Testis (tissue), 3 donors: ENCODE measurements around the gene PILRB. TPM values are rescaled to one million over a fixed set of nuclear protein-coding genes. Genes with fewer than 3 reads are reported as not detected.
A peak's percentile ranks its signal among the peaks of the same experiment; 100 is the strongest.

Source experiments
- DNase-seq: peaks from one replicate; pipeline ENCODE4 v3.0.0-alpha.2; 2019
- H3K27ac ChIP-seq, 2 donors: fragments of 200-600 bp; sonication (generic); one replicate each; pipeline ENCODE4 v1.5.1; 2019
- H3K27me3 ChIP-seq: fragments of 200-600 bp; sonication (generic); one replicate; pipeline ENCODE4 v1.5.1; 2019
- H3K36me3 ChIP-seq: fragments of 200-600 bp; sonication (generic); one replicate; pipeline ENCODE4 v1.5.1; 2017; ENCODE audit warnings: low read depth; ENCODE audit errors: missing control alignments
- H3K4me1 ChIP-seq: fragments of 200-600 bp; sonication (generic); one replicate; pipeline ENCODE4 v1.5.1; 2019
- H3K4me3 ChIP-seq, 2 donors: fragments of 200-600 bp; sonication (generic); one replicate each; pipeline ENCODE4 v1.5.1; 2017 to 2019
- H3K9me3 ChIP-seq: fragments of 200-600 bp; sonication (generic); one replicate; pipeline ENCODE4 v1.5.1; 2017
- POLR2A ChIP-seq: fragments of 450-650 bp; IDR thresholded peaks from one replicate; pipeline ENCODE4 v1.6.1; 2017; ENCODE audit warnings: antibody characterized with exemption, mild to moderate bottlenecking, moderate library complexity
- WGBS, 2 donors: methylation state at CpG; one replicate each; pipeline ENCODE4 v1.1.5; 2018; 5-methylcytosine and 5-hydroxymethylcytosine counted together
- intact Hi-C: fragments of 100-400 bp; cut with DNase I; formaldehyde crosslinking; loops from one replicate; pipeline ENCODE4 v1.15.1; 2023; ENCODE audit warnings: low total_unique reads
- polyA plus RNA-seq: library from polyadenylated mRNA; stranded (reverse); fragments of 350-450 nt; fragmentation: Illumina TruSeq; extraction: RNeasy Lipid Tissue Mini Kit (QIAGEN cat#74804); gene quantifications from one replicate; pipeline ENCODE4 v1.2.3, GENCODE V29; 2014; ENCODE audit warnings: low read depth, low replicate concordance; ENCODE audit not compliant: insufficient read depth
- total RNA-seq, 2 donors: library from RNA; depleted of rRNA; stranded (reverse); fragments of >200 nt; gene quantifications; one replicate each; pipeline ENCODE4 v1.2.3, GENCODE V29; 2016
- TF ChIP-seq, protein P1 (sequence below), 3 experiments: fragments of 450-650 bp in 2 of 3; fragments of 200-600 bp in 1 of 3; sonication (generic) in 1 of 3; IDR thresholded peaks; one replicate each; pipeline ENCODE4 v1.5.1; 2016 to 2019; ENCODE audit warnings: antibody characterized with exemption in 3 of 3, mild to moderate bottlenecking in 2 of 3, moderate library complexity in 1 of 3

Gene PILRB
- total and polyA plus RNA-seq, 3 donors from 2014 or later = 126 to 258 (median 155) TPM

DNA sequence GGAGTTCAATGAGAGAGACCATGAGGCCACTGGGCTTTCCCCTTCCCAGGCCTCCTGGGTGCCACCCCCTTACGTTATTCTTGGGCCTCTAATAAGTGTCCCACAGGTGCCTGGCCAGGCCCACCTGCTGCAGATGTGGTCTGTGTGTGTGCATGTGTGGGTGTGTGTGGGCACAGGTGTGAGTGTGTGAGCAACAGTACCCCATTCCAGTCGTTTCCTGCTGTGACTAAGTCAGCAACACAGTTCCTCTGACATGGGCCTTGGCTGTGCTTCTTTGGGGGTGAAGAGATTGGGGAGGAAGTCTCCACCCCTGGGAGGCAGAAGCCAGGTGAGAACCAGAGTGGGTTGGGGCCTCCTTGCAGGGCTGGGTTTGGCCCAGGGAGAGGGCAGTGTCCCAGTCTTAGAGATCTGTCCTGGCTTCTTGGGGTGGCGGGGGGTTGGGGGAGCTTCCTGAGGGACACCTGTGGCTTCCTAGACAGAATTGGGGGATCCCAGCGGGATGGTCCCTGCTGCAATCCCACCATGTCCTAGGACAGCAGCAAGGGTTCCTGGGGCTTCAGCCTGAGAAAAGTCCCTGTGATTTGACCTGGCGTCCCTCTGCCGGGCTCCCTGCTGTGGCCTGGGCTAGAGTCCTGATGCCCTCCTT, 4.1 kb upstream of the PILRB start:
- H3K4me1 ChIP-seq = peaks cover 10% of the 10 kb centered on the region
- DNase-seq = peak; percentile 12
- no peak overlapping the region for H3K4me3 ChIP-seq
- 83 to 92% methylated on average over 1 to 6 of the region's 6 CpGs for WGBS, 2 donors
- TF ChIP-seq, protein P1, sequence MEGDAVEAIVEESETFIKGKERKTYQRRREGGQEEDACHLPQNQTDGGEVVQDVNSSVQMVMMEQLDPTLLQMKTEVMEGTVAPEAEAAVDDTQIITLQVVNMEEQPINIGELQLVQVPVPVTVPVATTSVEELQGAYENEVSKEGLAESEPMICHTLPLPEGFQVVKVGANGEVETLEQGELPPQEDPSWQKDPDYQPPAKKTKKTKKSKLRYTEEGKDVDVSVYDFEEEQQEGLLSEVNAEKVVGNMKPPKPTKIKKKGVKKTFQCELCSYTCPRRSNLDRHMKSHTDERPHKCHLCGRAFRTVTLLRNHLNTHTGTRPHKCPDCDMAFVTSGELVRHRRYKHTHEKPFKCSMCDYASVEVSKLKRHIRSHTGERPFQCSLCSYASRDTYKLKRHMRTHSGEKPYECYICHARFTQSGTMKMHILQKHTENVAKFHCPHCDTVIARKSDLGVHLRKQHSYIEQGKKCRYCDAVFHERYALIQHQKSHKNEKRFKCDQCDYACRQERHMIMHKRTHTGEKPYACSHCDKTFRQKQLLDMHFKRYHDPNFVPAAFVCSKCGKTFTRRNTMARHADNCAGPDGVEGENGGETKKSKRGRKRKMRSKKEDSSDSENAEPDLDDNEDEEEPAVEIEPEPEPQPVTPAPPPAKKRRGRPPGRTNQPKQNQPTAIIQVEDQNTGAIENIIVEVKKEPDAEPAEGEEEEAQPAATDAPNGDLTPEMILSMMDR (IDR thresholded peaks at IDR 0.05) = no peak
- TF ChIP-seq POLR2A = no peak
- no peaks in the 10 kb centered on the region for H3K27me3 ChIP-seq
- no peaks in the 10 kb centered on the region for H3K36me3 ChIP-seq
- no peaks in the 10 kb centered on the region for H3K9me3 ChIP-seq
- intact Hi-C loops = no loop called here
- peak overlapping the region; percentile 39 to 53 for H3K27ac ChIP-seq

DNA sequence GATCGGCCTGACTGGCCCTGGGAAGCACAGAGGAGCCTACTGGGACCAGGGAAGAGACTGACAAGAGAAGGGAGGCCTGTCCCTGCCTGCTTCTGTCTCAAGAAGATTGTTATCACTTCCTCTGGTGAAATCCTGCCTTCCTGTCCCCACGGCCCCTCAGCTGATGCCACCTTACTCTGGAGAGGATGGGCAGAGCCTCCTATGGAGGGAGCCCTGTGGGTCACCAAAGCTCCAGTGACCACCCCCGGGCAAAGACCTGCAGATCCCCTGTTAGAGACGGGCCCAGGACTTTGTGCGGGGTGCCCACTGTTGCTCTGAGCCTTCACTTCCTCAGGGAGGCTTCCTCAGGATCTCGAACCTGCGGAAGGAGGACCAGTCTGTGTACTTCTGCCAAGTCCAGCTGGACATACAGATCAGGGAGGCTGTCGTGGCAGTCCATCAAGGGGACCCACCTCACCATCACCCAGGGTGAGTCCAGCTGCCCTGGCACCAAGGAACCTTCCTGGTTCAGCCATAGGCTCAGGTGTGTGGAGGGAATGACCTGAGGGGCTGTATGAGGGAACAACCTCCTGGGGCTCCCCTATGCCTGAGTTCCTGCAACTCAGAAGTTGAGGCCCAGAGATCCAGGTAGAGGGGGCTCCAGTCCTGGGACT, 1.4 kb upstream of the PILRB start:
- H3K27ac ChIP-seq = no peak overlapping the region
- no peaks in the 10 kb centered on the region for H3K4me1 ChIP-seq
- 90% methylated on average over 2 to 8 of the region's 8 CpGs for WGBS, 2 donors
- H3K27me3 ChIP-seq = no peaks in the 10 kb centered on the region
- no peaks in the 10 kb centered on the region for H3K9me3 ChIP-seq
- TF ChIP-seq, protein P1 (IDR thresholded peaks at IDR 0.05) = no peak
- no peak for TF ChIP-seq POLR2A
- no peaks in the 10 kb centered on the region for H3K36me3 ChIP-seq
- H3K4me3 ChIP-seq = no peak overlapping the region
- intact Hi-C loops = no loop called here
- no peak for DNase-seq

DNA sequence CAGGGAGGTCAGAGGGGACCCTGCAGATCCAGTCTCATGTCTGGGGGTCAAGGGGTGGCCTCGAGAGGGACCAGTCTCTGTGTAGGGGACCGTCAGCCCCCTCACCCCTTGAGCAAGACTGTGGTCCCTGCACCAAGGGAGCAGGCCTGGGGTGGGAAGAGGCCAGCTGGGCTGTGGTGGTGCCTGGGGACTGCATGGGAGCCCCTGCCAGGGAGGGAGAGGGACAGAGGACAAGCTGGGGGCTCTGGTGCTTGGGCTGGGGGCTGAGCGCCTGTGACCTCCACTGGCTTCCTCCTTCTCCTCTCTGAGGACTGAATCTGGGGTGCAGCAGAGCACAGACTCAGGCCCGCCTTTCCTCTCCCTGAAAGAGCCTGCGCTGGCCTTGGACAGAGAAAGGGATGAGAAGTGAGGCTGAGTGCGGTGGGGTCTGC, 771 bp upstream of the PILRB start:
- H3K36me3 ChIP-seq = no peaks in the 10 kb centered on the region
- WGBS, 2 donors = 88 to 89% methylated on average over 3 to 6 of the region's 6 CpGs
- H3K27me3 ChIP-seq = no peaks in the 10 kb centered on the region
- no peaks in the 10 kb centered on the region for H3K9me3 ChIP-seq
- intact Hi-C loops = no loop called here
- DNase-seq = no peak
- H3K4me3 ChIP-seq = no peak overlapping the region
- no peaks in the 10 kb centered on the region for H3K4me1 ChIP-seq
- no peak overlapping the region for H3K27ac ChIP-seq
- TF ChIP-seq POLR2A = no peak
- TF ChIP-seq, protein P1 (IDR thresholded peaks at IDR 0.05) = no peak

DNA sequence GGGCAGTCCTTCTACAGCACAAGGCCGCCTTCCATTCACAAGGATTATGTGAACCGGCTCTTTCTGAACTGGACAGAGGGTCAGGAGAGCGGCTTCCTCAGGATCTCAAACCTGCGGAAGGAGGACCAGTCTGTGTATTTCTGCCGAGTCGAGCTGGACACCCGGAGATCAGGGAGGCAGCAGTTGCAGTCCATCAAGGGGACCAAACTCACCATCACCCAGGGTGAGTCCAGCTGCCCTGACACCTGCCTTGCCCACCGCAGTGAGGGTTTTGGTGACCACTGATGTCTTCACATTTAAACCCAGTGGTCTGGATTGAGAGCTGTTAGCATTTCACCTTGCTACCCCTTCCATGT, 918 bp downstream of the PILRB start:
- Histone ChIP-seq H3K4me3 (no peak overlapping the region), H3K9me3 (no peaks in the 10 kb centered on the region), H3K36me3 (no peaks in the 10 kb centered on the region), H3K27ac (no peak overlapping the region), H3K27me3 (no peaks in the 10 kb centered on the region), H3K4me1 (no peaks in the 10 kb centered on the region)
- 92 to 97% methylated on average over 8 of the region's 8 CpGs for WGBS, 2 donors
- DNase-seq = no peak
- intact Hi-C loops = no loop called here
- no peak for TF ChIP-seq POLR2A
- TF ChIP-seq, protein P1 (IDR thresholded peaks at IDR 0.05) = no peak
